PC-9 (cell line): ENCODE measurements around the gene SLC41A3. TPM values are rescaled to one million over a fixed set of nuclear protein-coding genes. Genes with fewer than 3 reads are reported as not detected.

Experiments used
- Bru-seq: library from RNA; stranded (reverse); fragments of 400-500 nt; gene quantifications from one replicate; lab custom pipeline; 2021; lab: Mats Ljungman, UMichigan
- BruChase-seq, 2 experiments: library from RNA; stranded (reverse); fragments of 400-500 nt; gene quantifications; one replicate each; lab custom pipeline; 2021; lab: Mats Ljungman, UMichigan
- BruUV-seq: library from RNA; stranded (reverse); fragments of 400-500 nt; replicated peaks from 2 replicates; lab custom pipeline; 2021; lab: Mats Ljungman, UMichigan
- CTCF ChIA-PET: fragments of 300-600 bp; sonication (Branson Sonifier 250); formaldehyde crosslinking; loops from one replicate; lab custom pipeline; 2022; ENCODE audit warnings: antibody characterized with exemption; lab: Charles Lee
- POLR2A ChIA-PET: fragments of 300-600 bp; sonication (Branson Sonifier 250); formaldehyde crosslinking; loops from one replicate; lab custom pipeline; 2022; ENCODE audit warnings: antibody characterized with exemption; ENCODE audit not compliant: unreplicated experiment; lab: Charles Lee
- DNase-seq, 2 experiments: peaks; one replicate each; pipeline versions ENCODE4 v3.0.0 to v3.0.0-alpha.2; 2015 to 2022; ENCODE audit warnings: mixed read lengths in 1 of 2
- H2AFZ ChIP-seq: fragments of 200-600 bp; sonication (generic); 2 replicates; pipeline ENCODE4 v1.8.1; 2017; ENCODE audit warnings: antibody characterized with exemption
- H3F3A ChIP-seq: fragments of 200-600 bp; sonication (generic); 2 replicates; pipeline ENCODE4 v1.8.1; 2017; ENCODE audit warnings: antibody characterized with exemption, mild to moderate bottlenecking, low read depth; ENCODE audit not compliant: insufficient read depth
- H3K27ac ChIP-seq: fragments of 200-600 bp; sonication (generic); 2 replicates; pipeline ENCODE4 v1.6.1; 2016; ENCODE audit warnings: mixed run types
- H3K27me3 ChIP-seq: fragments of 200-600 bp; sonication (generic); 2 replicates; pipeline ENCODE4 v1.6.1; 2016; ENCODE audit warnings: low read depth, mixed run types; ENCODE audit not compliant: insufficient read depth
- H3K36me3 ChIP-seq: fragments of 200-600 bp; sonication (generic); 2 replicates; pipeline ENCODE4 v1.6.1; 2016; ENCODE audit warnings: low read depth, mixed run types
- H3K4me1 ChIP-seq: fragments of 200-600 bp; sonication (generic); replicated peaks from 2 replicates; pipeline ENCODE4 v1.6.1; 2016; ENCODE audit warnings: mixed run types; ENCODE audit not compliant: insufficient read depth
- H3K4me2 ChIP-seq: fragments of 200-600 bp; sonication (generic); 2 replicates; pipeline ENCODE4 v1.6.1; 2017; ENCODE audit warnings: mixed run types
- H3K4me3 ChIP-seq: fragments of 200-600 bp; sonication (generic); 2 replicates; pipeline ENCODE4 v1.6.1; 2016; ENCODE audit warnings: mixed run types
- H3K79me2 ChIP-seq: fragments of 200-600 bp; sonication (generic); 2 replicates; pipeline ENCODE4 v1.6.1; 2017; ENCODE audit warnings: low read depth, mixed run types
- H3K9me2 ChIP-seq: fragments of 200-600 bp; sonication (generic); 2 replicates; pipeline ENCODE4 v1.8.1; 2017; ENCODE audit warnings: mild to moderate bottlenecking; ENCODE audit not compliant: insufficient read depth
- H3K9me3 ChIP-seq: fragments of 200-600 bp; sonication (generic); 2 replicates; pipeline ENCODE4 v1.8.1; 2016; ENCODE audit warnings: low read depth; ENCODE audit not compliant: insufficient read depth
- H4K20me1 ChIP-seq: fragments of 200-600 bp; sonication (generic); 2 replicates; pipeline ENCODE4 v1.8.1; 2017; ENCODE audit not compliant: insufficient read depth
- CTCF ChIP-seq: fragments of 200-600 bp; sonication (generic); conservative IDR thresholded peaks from 2 replicates; pipeline ENCODE4 v1.6.1; 2017; ENCODE audit warnings: mixed run types, antibody characterized with exemption, mild to moderate bottlenecking, moderate library complexity
- EZH2 ChIP-seq: fragments of 200-600 bp; sonication (generic); IDR thresholded peaks from 2 replicates; pipeline ENCODE4 v1.8.0; 2017; ENCODE audit warnings: antibody characterized with exemption, low read depth
- intact Hi-C: fragments of 100-400 bp; cut with micrococcal nuclease; formaldehyde crosslinking; loops from one replicate; pipeline ENCODE4 v1.10.0; 2022; ENCODE audit not compliant: unreplicated experiment
- long read RNA-seq: library from polyadenylated mRNA; stranded (forward); transcript quantifications from one replicate; pipeline ENCODE4 v2.0.0, GENCODE V29; 2022
- total RNA-seq: library from RNA; stranded (reverse); gene quantifications from 2 replicates; pipeline ENCODE4 v1.2.3, GENCODE V29; 2021

SLC41A3 gene
- total RNA-seq: 59.2 and 67.0 TPM in 2 replicates
- Bru-seq, nascent RNA: percentile 57 among the genes with signal in this experiment
- percentile 47 among the genes with signal in this experiment for BruChase-seq, experiment 1, labeled RNA remaining after a 2-hour chase
- percentile 53 among the genes with signal in this experiment for BruChase-seq, experiment 2, labeled RNA remaining after a 6-hour chase
- long read RNA-seq, transcript SLC41A3-204 (10 exons, 2,330 nt): major isoform, 8 of 72 reads
- long read RNA-seq, transcript SLC41A3-201 (12 exons, 1,797 nt): minor isoform, 7 of 72 reads
- long read RNA-seq, transcript SLC41A3-203 (11 exons, 2,169 nt): minor isoform, 5 of 72 reads
- long read RNA-seq, partial matches to known transcripts: 18 of 72 reads
- long read RNA-seq, other reads (novel, unspliced or antisense): 32 of 72 reads

GRCh38 chr3:126083913-126084767 lies at the start of gene SLC41A3:
Gene SLC41A3, minus strand, starts transcription at chr3:126084124. Its CDS starts 15,905 bp downstream, at chr3:126068219.
- Histone ChIP-seq H3K27me3 (no peaks in the 10 kb centered on the region), H4K20me1 (no peaks in the 10 kb centered on the region), H3K4me1 (peaks cover 23% of the 10 kb centered on the region), H3K9me3 (no peaks in the 10 kb centered on the region; the same call in none of the 2 replicates), H3K79me2 (no peaks in the 10 kb centered on the region), H3K9me2 (no peaks in the 10 kb centered on the region), H2AFZ (peak within 1 kb of the TSS; percentile 87), H3F3A (peaks cover 26% of the 10 kb centered on the region; the same call in 1 of the 2 replicates), H3K4me3 (peak within 1 kb of the TSS; percentile 83), H3K4me2 (peak within 1 kb of the TSS; percentile 84), H3K36me3 (no peaks in the 10 kb centered on the region), H3K27ac (no peak within 1 kb of the TSS)
- CTCF ChIA-PET: interaction anchor here (0.9 kb wide), 1 partner anchor 114 kb away, joined by 3 read pairs; no protein-coding TSS in a partner anchor
- TF ChIP-seq EZH2 (no peak), CTCF (peak; percentile 58; the same call in 1 of the 2 replicates)
- intact Hi-C loops: loop anchor here (1.0 to 5.0 kb wide), 4 partner anchors 94 to 155 kb away; no protein-coding TSS in a partner anchor
- DNase-seq: peak; percentile 66 to 92
- POLR2A ChIA-PET: interaction anchor here (0.6 kb wide), 1 partner anchor 94 kb away, joined by 5 read pairs; no protein-coding TSS in a partner anchor
- BruUV-seq: TSS peak; percentile 78

GRCh38 chr3:126133606-126134005 lies 49.7 kb upstream of the SLC41A3 start:
- ChIA-PET CTCF (interaction anchor here (0.6 kb wide), 2 partner anchors 86 to 306 kb away, joined by 3 read pairs; no protein-coding TSS in a partner anchor), POLR2A (interaction anchor here (0.6 kb wide), 1 partner anchor 339 kb away, joined by 3 read pairs; no protein-coding TSS in a partner anchor)
- H3K27ac ChIP-seq: no peak overlapping the region
- intact Hi-C loops: loop anchor here (1.0 to 5.0 kb wide), 4 partner anchors 47 to 1409 kb away; partner anchors contain the start of genes ALDH1L1 and ZXDC
- H3K79me2 ChIP-seq: no peaks in the 10 kb centered on the region
- peaks cover 14% of the 10 kb centered on the region; the same call in 1 of the 2 replicates for H3F3A ChIP-seq
- no peaks in the 10 kb centered on the region for H3K36me3 ChIP-seq
- TF ChIP-seq CTCF (no peak), EZH2 (no peak)
- H2AFZ ChIP-seq: no peak overlapping the region
- H4K20me1 ChIP-seq: no peaks in the 10 kb centered on the region
- peaks cover 23% of the 10 kb centered on the region for H3K4me1 ChIP-seq
- DNase-seq: no peak
- H3K4me2 ChIP-seq: no peak overlapping the region
- BruUV-seq: no TSS peak
- H3K9me2 ChIP-seq: no peaks in the 10 kb centered on the region
- H3K4me3 ChIP-seq: no peak overlapping the region
- no peaks in the 10 kb centered on the region for H3K27me3 ChIP-seq
- H3K9me3 ChIP-seq: no peaks in the 10 kb centered on the region
